NCI-H2029 treated with DMSO at 0.1 percent for 48 hours (cell line): Measurements from ENCODE around the gene NAPEPLD.
"Not testable (repeated sequence)": the region's sequence is repeated elsewhere in the genome, so short reads cannot be mapped to it uniquely, and the experiment has no call there.

Experiments
- DNase-seq: peaks from one replicate; lab custom pipeline; 2025; lab: John Stamatoyannopoulos, UW

NAPEPLD gene

DNA sequence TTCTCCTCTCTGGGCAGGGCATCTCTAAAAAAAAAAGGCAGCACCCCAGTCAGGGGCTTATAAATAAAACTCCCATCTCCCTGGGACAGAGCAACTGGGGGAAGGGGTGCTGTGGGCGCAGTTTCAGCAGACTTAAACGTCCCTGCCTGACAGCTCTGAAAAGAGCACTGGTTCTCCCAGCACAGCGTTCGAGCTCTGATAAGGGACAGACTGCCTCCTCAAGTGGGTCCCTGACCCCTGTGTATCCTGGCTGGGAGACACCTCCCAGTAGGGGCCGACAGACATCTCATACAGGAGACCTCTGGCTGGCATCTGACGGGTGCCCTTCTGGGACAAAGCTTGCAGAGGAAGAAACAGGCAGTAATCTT, 42.2 kb downstream of the NAPEPLD start:
- DNase-seq = not testable (repeated sequence)

DNA sequence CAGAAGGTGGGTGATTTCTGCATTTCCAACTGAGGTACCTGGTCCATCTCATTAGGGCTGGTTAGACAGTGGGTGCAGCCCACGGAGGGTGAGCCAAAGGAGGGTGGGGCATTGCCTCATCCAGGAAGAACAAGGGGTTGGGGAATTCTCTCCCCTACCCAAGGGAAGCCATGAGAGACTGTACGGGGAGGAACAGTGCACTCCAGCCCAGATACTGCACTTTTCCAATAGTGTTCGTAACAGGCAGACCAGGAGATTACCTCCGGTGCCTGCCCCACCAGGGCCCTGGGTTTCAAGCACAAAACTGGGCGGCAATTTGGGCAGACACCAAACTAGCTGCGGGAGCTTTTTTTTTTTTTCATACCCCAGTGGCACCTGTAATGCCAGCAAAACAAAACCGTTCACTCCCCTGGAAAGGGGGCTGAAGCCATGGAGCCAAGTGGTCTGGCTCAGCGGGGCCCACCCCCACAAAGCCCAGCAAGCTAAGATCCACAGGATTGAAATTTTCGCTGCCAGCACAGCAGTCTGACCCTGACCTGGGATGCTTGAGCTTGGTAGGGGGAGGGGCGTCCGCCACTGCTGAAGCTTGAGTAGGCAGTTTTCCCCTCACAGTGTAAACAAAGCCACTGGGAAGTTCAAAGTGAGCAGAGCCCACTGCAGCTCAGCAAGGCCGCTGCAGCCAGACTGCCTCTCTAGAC, 42.7 kb downstream of the NAPEPLD start:
- no peak for DNase-seq

DNA sequence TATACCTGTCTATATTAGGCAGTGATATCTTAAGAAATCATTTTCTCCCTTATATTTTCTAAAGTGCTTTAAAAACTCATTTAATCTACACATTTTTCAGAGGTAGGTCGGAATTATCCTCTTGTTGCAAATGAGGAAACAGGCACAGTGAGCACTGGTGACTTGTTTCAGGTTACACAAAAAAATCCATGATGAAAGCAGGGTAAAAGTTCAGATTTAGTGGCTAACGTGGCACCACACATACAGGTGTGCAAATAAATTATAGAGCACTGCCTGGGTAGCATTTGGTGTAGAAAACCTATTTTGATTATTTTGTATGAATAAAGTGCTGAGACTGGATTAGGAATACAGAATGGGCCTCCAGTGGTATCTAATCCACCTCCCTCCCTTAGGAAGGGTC, 47.4 kb downstream of the NAPEPLD start:
- DNase-seq = no peak

DNA sequence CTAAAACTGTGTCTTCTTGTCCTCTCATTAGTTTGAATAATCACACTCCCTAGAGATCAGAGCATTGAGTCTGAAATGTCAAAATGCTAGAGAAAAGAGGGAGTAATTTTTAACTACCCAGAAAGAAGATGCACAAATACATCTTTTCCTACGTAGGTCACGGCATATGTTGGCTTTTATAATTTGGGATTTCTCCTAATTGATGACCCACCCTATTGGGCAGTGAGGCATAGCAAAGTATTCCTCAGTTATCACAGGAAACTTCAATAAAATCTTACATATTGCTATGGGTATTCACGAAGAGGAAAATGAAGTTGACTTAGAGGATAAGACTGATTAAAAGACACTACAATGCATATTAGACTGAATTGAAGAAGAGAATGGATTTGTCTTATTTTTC, 48.6 kb downstream of the NAPEPLD start:
- DNase-seq = no peak

DNA sequence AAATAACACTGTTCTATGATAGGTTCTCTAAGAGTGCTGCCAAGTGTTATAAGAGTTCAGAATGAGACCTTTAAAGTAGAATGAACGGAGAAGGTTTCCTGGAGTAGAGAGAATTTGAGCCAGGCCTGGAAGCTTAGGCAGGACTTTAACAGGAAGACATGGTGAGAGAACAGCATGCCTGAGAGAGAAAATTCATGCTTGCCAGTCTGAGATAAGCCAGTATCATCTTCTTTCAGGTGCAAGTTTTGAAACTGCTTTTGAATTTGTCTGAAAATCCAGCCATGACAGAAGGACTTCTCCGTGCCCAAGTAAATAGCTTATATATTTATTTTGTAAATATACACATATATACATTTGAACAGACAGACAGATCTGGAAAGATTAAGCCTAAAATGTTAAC, 51.9 kb downstream of the NAPEPLD start:
- no peak for DNase-seq

DNA sequence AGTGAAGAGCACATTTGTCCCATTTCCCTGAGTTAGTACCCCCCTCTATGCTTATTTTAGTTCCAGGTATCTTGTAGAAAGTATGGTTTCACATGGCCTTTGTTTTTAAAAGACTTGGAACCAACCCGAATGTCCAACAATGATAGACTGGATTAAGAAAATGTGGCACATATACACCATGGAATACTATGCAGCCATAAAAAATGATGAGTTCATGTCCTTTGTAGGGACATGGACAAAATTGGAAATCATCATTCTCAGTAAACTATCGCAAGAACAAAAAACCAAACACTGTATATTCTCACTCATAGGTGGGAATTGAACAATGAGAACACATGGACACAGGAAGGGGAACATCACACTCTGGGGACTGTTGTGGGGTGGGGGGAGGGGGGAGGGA, 53.3 kb downstream of the NAPEPLD start:
- DNase-seq = not testable (repeated sequence)

DNA sequence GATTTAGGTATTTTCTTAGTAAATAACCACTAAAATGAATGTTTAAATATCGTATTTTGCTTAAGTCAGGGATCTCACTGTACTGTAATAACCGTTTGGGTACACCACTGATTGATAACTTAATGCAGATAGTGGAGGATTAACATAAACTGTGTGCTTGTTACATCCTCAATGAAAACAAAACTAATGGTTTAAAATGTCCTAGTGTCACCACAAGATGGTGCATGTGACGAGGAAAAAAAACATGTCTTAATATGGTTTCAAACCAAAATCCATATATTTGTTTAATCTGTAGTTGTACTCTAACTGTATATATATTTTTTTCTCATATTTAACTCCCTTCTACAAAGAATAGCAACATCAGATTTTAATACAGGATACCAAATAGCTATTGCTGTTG, 54.8 kb downstream of the NAPEPLD start:
- no peak for DNase-seq

DNA sequence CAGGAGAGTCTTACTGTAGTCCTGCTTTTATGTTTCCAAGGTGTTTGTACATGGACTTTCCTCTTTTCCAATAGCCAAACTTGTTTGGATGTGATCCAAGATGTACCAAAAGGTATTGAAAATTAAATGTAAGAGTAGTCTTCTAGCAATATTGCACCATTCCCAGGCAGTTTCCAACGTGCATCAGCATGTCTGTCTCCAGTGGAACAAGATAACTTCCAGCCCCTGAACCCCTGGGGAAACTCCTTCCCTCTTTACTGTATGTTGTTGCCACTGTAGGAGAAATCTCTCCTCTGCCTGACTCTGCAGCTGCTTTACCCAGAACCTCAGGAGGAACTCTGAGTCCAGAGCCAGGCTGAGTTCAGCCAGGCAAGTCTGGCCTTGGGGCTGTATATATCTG, 55.5 kb downstream of the NAPEPLD start:
- no peak for DNase-seq

DNA sequence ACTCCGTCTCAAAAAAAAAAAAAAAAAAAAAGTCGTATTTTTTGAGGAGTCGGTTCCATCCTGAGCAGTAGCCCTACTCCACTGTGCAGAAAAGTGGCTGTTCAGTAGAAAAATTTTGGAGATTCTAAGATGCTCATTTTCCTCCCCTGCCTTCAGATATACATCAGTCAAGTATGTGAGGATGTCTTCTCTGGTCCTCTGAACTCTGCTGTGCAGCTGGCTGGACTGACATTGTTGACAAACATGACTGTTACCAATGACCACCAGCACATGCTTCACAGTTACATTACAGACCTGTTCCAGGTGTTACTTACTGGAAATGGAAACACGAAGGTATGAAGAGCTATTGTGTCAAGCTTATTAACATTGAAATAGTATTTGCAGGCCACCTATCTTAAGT, 56.6 kb downstream of the NAPEPLD start:
- DNase-seq = not testable (repeated sequence)

DNA sequence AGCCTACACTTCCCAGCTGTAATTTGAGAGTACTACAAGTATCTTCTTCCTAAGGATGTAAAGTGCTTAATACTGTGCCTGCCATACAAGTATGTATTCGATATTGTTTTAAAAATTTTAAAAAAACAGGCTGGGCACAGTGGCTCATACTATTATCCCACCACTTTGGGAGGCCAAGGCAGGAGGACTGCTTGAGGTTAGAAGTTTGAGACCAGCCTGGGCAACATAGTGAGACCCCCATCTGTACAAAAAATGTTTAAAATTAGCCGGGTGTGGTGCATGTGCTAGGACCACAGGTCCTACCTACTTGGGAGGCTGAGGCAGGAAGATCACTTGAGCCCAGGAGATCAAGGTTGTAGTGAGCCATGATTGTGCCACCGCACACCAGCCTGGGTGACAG, 65.7 kb downstream of the NAPEPLD start:
- no peak for DNase-seq

DNA sequence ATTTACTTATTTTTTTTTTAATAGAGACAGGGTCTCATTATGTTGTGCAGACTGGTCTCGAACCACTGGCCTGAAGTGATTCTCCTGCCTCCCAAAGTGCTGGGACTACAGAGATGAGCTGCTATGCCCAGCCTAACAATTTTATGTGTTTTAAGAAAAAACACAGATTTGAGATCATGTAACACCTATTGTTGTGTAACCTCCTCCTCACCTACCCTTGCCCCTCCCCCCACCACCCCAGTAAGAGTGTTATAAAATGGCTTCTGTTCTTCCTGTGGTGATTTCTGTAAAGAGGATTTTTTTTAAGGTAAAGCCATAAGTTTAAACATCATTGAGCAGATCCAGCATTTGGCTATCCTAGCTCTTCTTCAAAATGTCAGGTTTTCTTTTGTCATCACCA, 66.4 kb downstream of the NAPEPLD start:
- DNase-seq = no peak

DNA sequence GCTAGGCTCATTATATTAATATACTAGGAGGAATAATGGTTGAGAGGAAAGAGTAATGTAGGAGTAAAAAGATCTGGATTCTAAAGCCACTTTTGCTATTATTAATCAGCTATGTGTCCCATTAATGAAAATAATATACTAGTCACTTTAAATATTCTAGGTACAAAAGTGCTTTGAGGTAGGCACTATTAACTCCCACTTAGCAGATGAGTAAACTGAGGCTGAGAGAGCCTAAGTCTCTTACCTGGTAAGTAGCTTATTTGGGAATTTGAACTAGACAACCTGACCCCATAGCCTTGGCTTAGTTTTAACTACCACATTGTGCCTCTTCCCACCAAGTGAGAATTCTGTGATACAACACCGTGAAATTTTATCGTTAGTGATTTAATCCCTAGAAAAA, 68.0 kb downstream of the NAPEPLD start:
- DNase-seq = no peak

DNA sequence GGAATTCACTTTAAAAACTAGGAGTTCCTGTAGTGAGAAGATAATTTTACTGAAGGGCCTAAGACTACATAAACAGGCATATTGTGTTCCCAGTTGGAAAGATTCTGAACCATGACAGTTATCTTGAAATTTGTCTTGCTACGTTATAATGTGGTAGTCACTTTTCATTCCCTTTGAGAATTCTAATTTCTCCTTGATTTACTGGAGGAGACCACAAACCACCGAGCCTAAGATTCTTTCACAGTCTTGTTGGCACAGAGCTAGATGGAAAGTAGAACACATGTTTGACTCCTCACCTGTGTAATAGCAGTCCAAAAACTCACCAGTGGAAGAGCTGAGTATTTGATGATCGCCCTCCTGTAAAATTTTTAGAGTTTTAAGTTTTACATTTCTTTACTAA, 69.1 kb downstream of the NAPEPLD start:
- no peak for DNase-seq

DNA sequence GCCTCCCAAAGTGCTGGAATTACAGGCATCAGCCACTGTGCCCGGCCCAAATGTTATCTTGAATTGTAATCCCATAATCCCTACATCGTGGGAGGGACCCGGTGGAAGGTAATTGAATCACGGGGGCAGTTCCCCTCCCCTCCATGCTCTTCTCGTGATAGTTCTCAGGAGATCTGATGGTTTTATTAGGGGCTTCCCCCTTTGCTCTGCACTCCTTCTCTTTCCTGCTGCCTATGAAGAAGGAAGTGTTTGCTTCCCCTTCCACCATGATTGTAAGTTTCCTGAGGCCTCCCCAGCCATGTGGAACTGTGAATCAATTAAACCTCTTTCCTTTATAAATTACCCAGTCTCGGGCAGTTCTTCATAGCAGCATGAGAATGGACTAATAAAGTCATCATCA, 70.7 kb downstream of the NAPEPLD start:
- not testable (repeated sequence) for DNase-seq

DNA sequence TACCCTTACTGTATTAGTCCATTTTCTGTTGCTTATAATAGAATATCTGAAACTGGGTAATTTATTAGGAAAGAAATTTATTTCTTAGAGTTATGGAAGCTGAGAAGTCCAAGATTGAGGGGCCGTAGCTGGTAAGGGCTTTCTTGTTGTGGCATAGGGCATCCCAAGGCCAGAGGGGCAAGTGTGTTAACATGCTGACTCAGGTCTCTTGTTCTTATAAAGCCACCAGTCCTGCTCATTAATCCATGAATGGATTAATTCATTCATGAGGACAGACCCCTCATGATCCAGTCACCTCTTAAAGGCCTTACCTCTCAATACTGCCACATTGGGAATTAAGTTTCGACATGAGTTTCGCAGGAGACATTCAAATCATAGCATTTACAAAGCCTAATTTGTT, 71.6 kb downstream of the NAPEPLD start:
- DNase-seq = no peak

DNA sequence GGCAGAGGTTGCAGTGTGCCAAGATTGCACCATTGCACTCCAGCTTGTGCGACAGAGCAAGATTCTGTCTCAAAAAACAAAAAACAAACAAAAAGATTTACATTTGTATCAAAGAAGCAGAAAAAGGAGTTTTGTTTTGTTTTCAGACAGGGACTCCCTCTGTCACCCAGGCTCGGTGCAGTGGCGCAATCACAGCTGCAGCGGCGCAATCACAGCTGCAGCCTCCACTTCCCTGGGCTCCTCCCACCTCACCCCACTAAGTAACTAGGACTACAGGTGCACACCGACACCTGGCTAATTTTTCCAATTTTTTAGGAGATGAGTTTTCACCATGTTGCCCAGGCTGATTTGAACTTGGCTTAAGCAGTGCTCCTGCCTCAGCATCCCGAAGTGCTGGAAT, 72.1 kb downstream of the NAPEPLD start:
- DNase-seq = no peak

DNA sequence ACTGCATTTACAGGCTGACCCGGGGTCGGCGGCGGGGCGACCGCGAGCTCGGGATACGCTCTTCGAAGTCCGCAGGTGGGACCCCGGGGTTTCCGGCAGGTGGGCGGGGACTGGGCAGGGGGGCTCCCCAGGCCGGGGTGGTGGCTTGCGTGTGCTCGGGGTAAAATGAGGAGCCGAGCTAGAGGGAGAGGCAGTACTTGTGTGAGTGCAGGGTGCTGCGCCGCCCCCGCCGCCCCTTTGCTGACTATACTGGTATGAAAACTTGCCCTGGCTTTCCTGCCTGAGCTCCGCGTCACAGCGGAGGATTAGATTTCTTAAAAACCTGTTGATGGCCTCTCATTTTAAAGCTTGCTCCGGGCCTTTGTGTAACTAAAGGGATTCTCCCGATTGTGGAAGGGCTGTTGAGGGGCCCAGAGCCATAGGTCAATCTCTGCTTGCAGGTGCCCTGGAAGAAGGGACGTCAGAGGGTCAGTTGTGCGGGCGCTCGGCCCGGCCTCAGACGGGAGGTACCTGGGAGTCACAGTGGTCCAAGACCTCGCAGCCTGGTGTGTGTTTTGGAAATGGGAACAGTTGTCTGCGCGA, 73.5 kb downstream of the NAPEPLD start:
- DNase-seq = no peak

DNA sequence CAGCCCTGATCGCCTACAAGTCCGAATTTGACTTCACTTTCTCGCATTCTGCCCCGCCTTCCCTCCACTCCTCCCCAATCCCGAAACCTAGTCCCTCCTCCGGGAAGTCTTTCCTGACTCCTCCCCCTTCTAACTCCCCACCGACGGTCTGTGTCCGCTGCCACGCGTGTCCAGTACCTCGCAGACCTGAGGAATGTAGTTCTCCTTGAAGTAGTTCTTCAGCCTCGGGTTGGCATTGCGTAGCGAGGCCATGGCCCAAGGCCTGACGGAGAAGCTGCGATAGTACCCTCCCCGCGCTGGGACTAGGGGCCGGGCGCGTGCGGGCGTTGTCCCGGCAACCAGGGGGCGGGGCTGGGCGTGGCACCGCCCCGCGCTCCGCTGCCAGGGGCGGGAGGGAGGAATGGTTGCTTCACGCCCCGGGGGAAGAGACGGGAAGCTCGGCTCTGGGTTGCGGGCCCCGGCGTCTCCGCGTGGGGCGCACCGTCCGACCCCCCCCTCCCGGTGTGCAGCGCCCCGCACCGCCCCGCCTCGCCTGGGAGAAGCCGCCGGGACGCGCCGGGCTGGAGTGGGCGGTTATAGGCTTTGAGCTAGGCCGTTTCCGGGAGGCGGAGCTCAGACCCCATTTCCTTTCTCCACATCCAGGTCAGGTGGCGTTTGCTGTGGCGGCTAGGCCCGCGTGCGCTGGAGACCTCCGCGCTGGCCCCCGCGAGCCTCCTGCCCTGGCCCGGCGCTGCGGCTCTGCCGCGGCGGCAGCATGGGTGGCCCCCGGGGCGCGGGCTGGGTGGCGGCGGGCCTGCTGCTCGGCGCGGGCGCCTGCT, 74.2 kb downstream of the NAPEPLD start, which contains the start of the genes ARMC10 and FBXL13:
ARMC10 (plus strand) TSS at position 622 of the 818 bp plus-strand sequence; CDS start at position 755, 133 bp downstream.
FBXL13 (minus strand) TSS at position 278 of the 818 bp plus-strand sequence.
- DNase-seq = peak; percentile 82

DNA sequence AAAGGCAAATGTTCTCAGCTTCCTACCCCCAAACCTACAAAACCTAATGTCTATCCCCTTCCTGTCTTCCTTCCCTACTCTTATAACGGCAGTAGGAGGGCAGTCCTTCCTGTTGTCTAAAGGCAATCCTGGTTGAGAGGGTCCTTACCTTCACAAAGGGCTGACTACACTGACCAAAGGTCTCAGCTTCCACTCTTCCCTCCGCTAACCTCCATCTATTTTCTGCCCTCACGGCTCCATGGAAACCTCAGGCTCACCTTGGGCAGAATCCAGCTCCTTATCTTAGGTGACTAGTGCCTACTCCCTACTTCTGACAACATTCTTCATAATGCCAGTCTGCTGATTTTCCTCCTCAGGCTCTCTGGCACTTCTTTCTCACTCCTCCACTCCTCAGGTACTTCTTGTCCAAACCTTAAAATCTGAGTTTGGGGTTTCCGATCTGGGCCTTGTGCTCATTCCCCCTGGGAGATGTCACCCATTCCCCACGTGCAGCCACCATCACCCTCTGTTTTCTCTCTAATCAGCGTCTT, 74.8 kb downstream of the NAPEPLD start:
- DNase-seq = no peak

DNA sequence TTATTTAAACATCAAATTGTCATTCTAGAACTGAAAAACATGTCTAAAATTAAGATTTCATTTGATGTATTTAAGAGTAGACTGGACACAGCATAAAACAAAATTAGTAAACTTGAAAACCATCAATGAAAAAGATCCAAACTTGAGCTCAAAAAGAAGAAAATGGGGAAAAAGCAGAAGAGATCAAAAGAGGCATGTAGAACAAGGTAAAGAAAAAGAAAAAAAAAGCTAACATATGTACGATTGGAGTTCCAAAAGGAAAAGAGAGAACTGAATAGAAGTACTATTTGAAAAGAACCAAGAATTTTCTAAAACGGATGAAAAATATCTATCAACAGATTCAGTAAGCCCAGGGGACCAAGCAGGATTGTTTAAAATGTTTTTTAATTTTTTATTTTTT, 77.9 kb downstream of the NAPEPLD start:
- no peak for DNase-seq

DNA sequence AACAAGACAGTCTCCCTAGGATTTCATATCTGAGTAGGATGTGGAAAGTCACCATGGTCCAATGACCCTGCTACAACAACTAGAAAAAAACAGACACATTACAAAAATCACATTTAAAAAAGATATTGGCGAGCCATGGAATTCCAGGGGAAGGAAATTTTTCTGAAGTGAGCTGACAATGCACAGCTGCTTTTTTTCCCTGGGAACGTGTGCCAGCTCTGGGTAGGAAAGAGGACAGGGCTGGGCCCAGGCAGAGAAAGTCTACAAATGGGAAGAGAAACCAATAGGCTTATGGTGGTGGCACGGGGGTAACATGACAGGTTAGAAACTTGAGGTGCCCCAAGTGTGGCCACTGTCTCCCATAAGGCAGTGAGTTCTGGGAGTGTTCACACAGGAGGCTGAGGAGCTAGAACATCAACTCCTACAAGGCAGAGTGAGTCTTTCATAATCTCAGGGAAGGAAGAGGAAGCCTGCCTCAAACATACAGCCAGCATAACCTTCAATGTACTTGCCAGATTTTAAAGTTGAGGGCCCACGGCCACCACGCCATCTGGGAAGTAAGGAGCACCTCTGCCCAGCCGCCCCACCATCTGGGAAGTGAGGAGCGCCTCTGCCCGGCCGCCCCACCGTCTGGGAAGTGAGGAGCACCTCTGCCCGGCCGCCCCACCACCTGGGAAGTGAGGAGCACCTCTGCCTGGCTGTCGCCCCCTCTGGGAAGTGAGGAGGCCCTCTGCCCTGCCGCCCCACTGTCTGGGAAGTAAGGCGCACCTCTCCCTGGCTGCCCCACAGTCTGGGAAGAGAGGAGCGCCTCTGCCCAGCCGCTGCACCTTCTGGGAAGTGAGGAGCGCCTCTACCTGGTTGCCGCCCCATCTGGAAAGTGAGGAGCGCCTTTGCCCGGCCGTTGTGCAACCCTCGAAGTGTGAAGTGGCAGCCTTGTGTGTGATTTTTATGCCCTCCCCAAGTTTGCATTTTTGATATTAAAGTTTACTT, 80.2 kb downstream of the NAPEPLD start:
- no peak for DNase-seq

DNA sequence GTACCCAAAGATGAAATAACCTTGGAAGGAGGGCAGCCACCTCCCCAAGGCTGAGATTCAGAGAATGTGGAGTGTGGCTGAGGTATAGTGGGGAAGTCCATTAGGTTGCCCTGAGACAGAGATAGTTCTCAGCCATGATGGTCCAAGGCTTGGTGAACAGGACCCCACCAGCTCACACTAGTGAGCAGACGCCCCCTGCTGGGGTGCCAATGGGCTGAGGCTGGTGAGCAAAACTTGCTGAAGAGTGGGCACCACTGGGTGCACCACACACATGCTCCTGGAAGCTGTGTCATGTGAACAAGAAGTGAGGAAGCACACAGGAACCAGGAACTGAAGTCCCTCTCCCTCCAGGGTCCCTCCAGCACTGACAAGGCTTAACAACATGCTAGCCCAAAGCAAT, 83.2 kb downstream of the NAPEPLD start:
- DNase-seq = no peak
